Islet of Langerhans (tissue), 1 donor: ENCODE data around the gene NHP2.

Experiments
- FAIRE-seq: peaks from one replicate; lab custom pipeline; 2011; peaks lifted over from hg19 to GRCh38; lab: Jason Lieb, UNC

The NHP2 gene

GRCh38 chr5:178114325-178115135 lies 39.2 kb downstream of the NHP2 start:
- FAIRE-seq = no peak

- FAIRE-seq = no peak
Observed at GRCh38 chr5:178113841-178114324, 39.8 kb downstream of the NHP2 start.

- FAIRE-seq = no peak
Observed at GRCh38 chr5:178113141-178113787, 40.4 kb downstream of the NHP2 start, which contains the start of gene N4BP3. Gene N4BP3, plus strand, starts transcription at chr5:178113532. Its CDS starts 6,052 bp downstream, at chr5:178119584.

- FAIRE-seq = no peak
Observed at GRCh38 chr5:178112545-178112944, 41.1 kb downstream of the NHP2 start.

GRCh38 chr5:178111925-178112324 lies 41.8 kb downstream of the NHP2 start:
- no peak for FAIRE-seq

- FAIRE-seq = no peak
Observed at GRCh38 chr5:178110511-178110910, 43.2 kb downstream of the NHP2 start.

GRCh38 chr5:178108966-178109365 lies 44.7 kb downstream of the NHP2 start:
- no peak for FAIRE-seq

GRCh38 chr5:178108446-178108845 lies 45.2 kb downstream of the NHP2 start:
- FAIRE-seq = no peak

GRCh38 chr5:178107756-178108310 lies 45.9 kb downstream of the NHP2 start:
- no peak for FAIRE-seq

- no peak for FAIRE-seq
Observed at GRCh38 chr5:178106556-178107239, 47.0 kb downstream of the NHP2 start.

GRCh38 chr5:178106086-178106485 lies 47.6 kb downstream of the NHP2 start:
- no peak for FAIRE-seq

- no peak for FAIRE-seq
Observed at GRCh38 chr5:178104492-178104891, 49.2 kb downstream of the NHP2 start.

- FAIRE-seq = no peak
Observed at GRCh38 chr5:178103612-178104011, 50.1 kb downstream of the NHP2 start.
